HepG2 (cell line): ENCODE measurements around the gene NCF4. TPM values are rescaled to one million over a fixed set of nuclear protein-coding genes. Genes with fewer than 3 reads are reported as not detected.

Experiments used
- ATAC-seq: fragments of 200-7000 bp; cut with Tn5 transposase; 3 replicates; pipeline ENCODE4 v1.9.1; 2020; ENCODE audit warnings: mild to moderate bottlenecking, moderate library complexity
- BruUV-seq: library from RNA; stranded (reverse); fragments of 400-500 nt; replicated peaks from 2 replicates; lab custom pipeline; 2021; lab: Mats Ljungman, UMichigan
- CTCF ChIA-PET: fragments of 300-600 bp; formaldehyde crosslinking; extraction: SDS; loops from one replicate; lab custom pipeline; 2021; ENCODE audit warnings: low total read pairs, inconsistent platforms, low intra/inter-chr PET ratio; lab: Yijun Ruan, JAX
- POLR2A ChIA-PET: fragments of 350-600 bp; sonication (Branson Sonifier 250); formaldehyde crosslinking; loops from one replicate; lab custom pipeline; 2020; ENCODE audit warnings: antibody characterized with exemption, inconsistent platforms; lab: Yijun Ruan, JAX
- DNase-seq: peaks from one replicate; pipeline ENCODE4 v3.0.0-alpha.2; 2015; ENCODE audit warnings: low spot score
- FAIRE-seq: peaks from 3 replicates; lab custom pipeline; 2011; peaks lifted over from hg19 to GRCh38; lab: Jason Lieb, UNC
- H2AFZ ChIP-seq: one replicate; pipeline ENCODE4 v1.6.1; 2011; ENCODE audit warnings: low read length, inconsistent platforms
- H3K27ac ChIP-seq: fragments of 300-600 bp; 3 replicates; pipeline ENCODE4 v1.8.0; 2011; ENCODE audit warnings: mixed run types, mild to moderate bottlenecking, mixed read lengths, low read length, inconsistent platforms; ENCODE audit not compliant: insufficient read depth; ENCODE audit errors: extremely low read length
- H3K27me3 ChIP-seq, 2 experiments: fragments of 200-600 bp in 1 of 2; 2 replicates in 1 of 2; 3 replicates in 1 of 2; pipeline versions ENCODE4 v1.6.0 to v1.8.0; 2011; ENCODE audit warnings: low read length in 2 of 2, mild to moderate bottlenecking in 2 of 2, moderate library complexity in 2 of 2, inconsistent platforms in 1 of 2; ENCODE audit not compliant: insufficient read depth in 2 of 2, control insufficient read depth in 1 of 2
- H3K36me3 ChIP-seq, 2 experiments: fragments of 200-600 bp in 1 of 2; replicated peaks in 1 of 2; 2 replicates in 1 of 2; 3 replicates in 1 of 2; pipeline versions ENCODE4 v1.5.1 to v1.8.0; 2011; ENCODE audit warnings: low read length in 2 of 2, inconsistent platforms in 1 of 2; ENCODE audit not compliant: insufficient read depth in 2 of 2, control insufficient read depth in 1 of 2
- H3K4me1 ChIP-seq: 2 replicates; pipeline ENCODE4 v1.5.1; 2012; ENCODE audit warnings: low read length, inconsistent platforms; ENCODE audit not compliant: insufficient read depth
- H3K4me2 ChIP-seq: 2 replicates; pipeline ENCODE4 v1.6.0; 2011; ENCODE audit warnings: low read depth, low read length, inconsistent platforms
- H3K4me3 ChIP-seq, 3 experiments: fragments of 200-600 bp in 1 of 3; sonication (generic), shearing (Covaris generic) in 1 of 3; replicated peaks in 1 of 3; 2 replicates each; pipeline ENCODE4 v1.5.1; 2011 to 2016; ENCODE audit warnings: low read length in 3 of 3, inconsistent platforms in 2 of 3, low read depth in 2 of 3, mild to moderate bottlenecking in 2 of 3, control low read depth in 1 of 3, mixed read lengths in 1 of 3; ENCODE audit not compliant: insufficient read depth in 1 of 3
- H3K79me2 ChIP-seq: one replicate; pipeline ENCODE4 v1.6.1; 2011; ENCODE audit warnings: low read length, inconsistent platforms; ENCODE audit not compliant: insufficient read depth
- H3K9ac ChIP-seq: 2 replicates; pipeline ENCODE4 v1.6.0; 2011; ENCODE audit warnings: mild to moderate bottlenecking, low read depth, low read length, inconsistent platforms; ENCODE audit not compliant: insufficient read depth
- H3K9me3 ChIP-seq: 2 replicates; pipeline ENCODE4 v1.5.1; 2012; ENCODE audit warnings: mild to moderate bottlenecking, low read length
- H4K20me1 ChIP-seq: 2 replicates; pipeline ENCODE4 v1.6.0; 2011; ENCODE audit warnings: inconsistent platforms, mild to moderate bottlenecking, low read length, moderate library complexity; ENCODE audit not compliant: insufficient read depth
- ELK4 ChIP-seq: sonication (generic); formaldehyde crosslinking; IDR thresholded peaks from 2 replicates; pipeline ENCODE4 v1.9.0; 2021; ENCODE audit warnings: missing genetic modification reagents, borderline replicate concordance
- GABPB1 ChIP-seq: IDR thresholded peaks from 2 replicates; pipeline ENCODE4 v1.6.1; 2016; ENCODE audit warnings: mild to moderate bottlenecking, missing genetic modification reagents, moderate library complexity, missing compliant biosample characterization
- HDAC2 ChIP-seq: sonication (generic); formaldehyde crosslinking; IDR thresholded peaks from 2 replicates; pipeline ENCODE4 v1.4.0; 2020; ENCODE audit warnings: missing genetic modification reagents
- MAZ ChIP-seq, 2 experiments: sonication (generic) in 1 of 2; formaldehyde crosslinking in 1 of 2; IDR thresholded peaks; 2 replicates each; pipeline versions ENCODE4 v1.5.0 to v1.6.1; 2012 to 2020; ENCODE audit warnings: low read depth in 2 of 2, mild to moderate bottlenecking in 2 of 2, borderline replicate concordance in 1 of 2, improper control_type of control experiment in 1 of 2, low read length in 1 of 2, missing genetic modification reagents in 1 of 2, moderate library complexity in 1 of 2
- MEIS2 ChIP-seq: sonication (generic); formaldehyde crosslinking; IDR thresholded peaks from 2 replicates; pipeline ENCODE4 v1.9.0; 2021; ENCODE audit warnings: mild to moderate bottlenecking, missing genetic modification reagents
- RBAK ChIP-seq: sonication (generic); formaldehyde crosslinking; IDR thresholded peaks from 2 replicates; pipeline ENCODE4 v1.5.1; 2020; ENCODE audit warnings: mild to moderate bottlenecking, missing genetic modification reagents
- SP5 ChIP-seq: IDR thresholded peaks from 2 replicates; pipeline ENCODE4 v1.6.1; 2016; ENCODE audit warnings: low read depth, borderline replicate concordance
- TFDP2 ChIP-seq: sonication (generic); formaldehyde crosslinking; IDR thresholded peaks from 2 replicates; pipeline ENCODE4 v1.4.0; 2020; ENCODE audit warnings: missing genetic modification reagents
- ZFP36L2 ChIP-seq: sonication (generic); formaldehyde crosslinking; IDR thresholded peaks from 2 replicates; pipeline ENCODE4 v1.4.0; 2020; ENCODE audit warnings: missing genetic modification reagents
- ZNF230 ChIP-seq: sonication (generic); formaldehyde crosslinking; IDR thresholded peaks from 2 replicates; pipeline ENCODE4 v1.4.0; 2020; ENCODE audit warnings: mild to moderate bottlenecking, missing genetic modification reagents
- ZNF232 ChIP-seq: sonication (generic); formaldehyde crosslinking; IDR thresholded peaks from 2 replicates; pipeline ENCODE4 v1.4.0; 2020; ENCODE audit warnings: missing genetic modification reagents, borderline replicate concordance
- ZNF251 ChIP-seq: sonication (generic); formaldehyde crosslinking; IDR thresholded peaks from 2 replicates; pipeline ENCODE4 v1.9.0; 2021; ENCODE audit warnings: mild to moderate bottlenecking, missing genetic modification reagents
- ZNF317 ChIP-seq: sonication (generic); formaldehyde crosslinking; IDR thresholded peaks from 2 replicates; pipeline ENCODE4 v1.5.0; 2020; ENCODE audit warnings: mild to moderate bottlenecking, missing genetic modification reagents
- ZNF720 ChIP-seq: sonication (generic); formaldehyde crosslinking; IDR thresholded peaks from 2 replicates; pipeline ENCODE4 v1.4.0; 2020; ENCODE audit warnings: missing genetic modification reagents
- ZNF773 ChIP-seq: sonication (generic); formaldehyde crosslinking; IDR thresholded peaks from 2 replicates; pipeline ENCODE4 v1.4.0; 2020; ENCODE audit warnings: missing genetic modification reagents, borderline replicate concordance
- WGBS: methylation state at CpG from one replicate; pipeline ENCODE4 v1.1.6; 2017; ENCODE audit warnings: low lambda C conversion rate; 5-methylcytosine and 5-hydroxymethylcytosine counted together
- in situ Hi-C: cut with HindIII; loops from 2 replicates; pipeline ENCODE4 v1.10.0; 2017; ENCODE audit warnings: low pct_unique_long_range_greater_than_20kb; ENCODE audit not compliant: extremely low pct_ligation_motif_present
- intact Hi-C: fragments of 100-400 bp; cut with micrococcal nuclease; formaldehyde crosslinking; loops from one replicate; pipeline ENCODE4 v1.10.0; 2022; ENCODE audit not compliant: unreplicated experiment
- polyA plus RNA-seq, 8 experiments: library from polyadenylated mRNA; depleted of rRNA in 3 of 8; stranded (reverse) in 7 of 8; unstranded in 1 of 8; fragments of >200 nt; fragmentation: Illumina TruSeq in 4 of 8; extraction: Trizol in 4 of 8; gene quantifications; 2 replicates each; pipeline versions ENCODE4 v1.2.1 to v1.2.3, GENCODE V29; 2011 to 2016; ENCODE audit warnings: low read depth in 4 of 8, missing spikeins in 1 of 8, mixed read lengths in 1 of 8; ENCODE audit not compliant: insufficient read depth in 1 of 8
- total RNA-seq, 5 experiments: library from RNA; depleted of rRNA; stranded (reverse); fragments of >200 nt; fragmentation: Illumina TruSeq; extraction: Trizol; gene quantifications; 2 replicates each; pipeline ENCODE4 v1.2.3, GENCODE V29; 2016; ENCODE audit warnings: low read depth in 1 of 5

NCF4 gene
- total and polyA plus RNA-seq, 2 of the 13 experiments (the other 11 are each of a cell fraction or from before 2014, with no cell fraction given): not detected

DNA sequence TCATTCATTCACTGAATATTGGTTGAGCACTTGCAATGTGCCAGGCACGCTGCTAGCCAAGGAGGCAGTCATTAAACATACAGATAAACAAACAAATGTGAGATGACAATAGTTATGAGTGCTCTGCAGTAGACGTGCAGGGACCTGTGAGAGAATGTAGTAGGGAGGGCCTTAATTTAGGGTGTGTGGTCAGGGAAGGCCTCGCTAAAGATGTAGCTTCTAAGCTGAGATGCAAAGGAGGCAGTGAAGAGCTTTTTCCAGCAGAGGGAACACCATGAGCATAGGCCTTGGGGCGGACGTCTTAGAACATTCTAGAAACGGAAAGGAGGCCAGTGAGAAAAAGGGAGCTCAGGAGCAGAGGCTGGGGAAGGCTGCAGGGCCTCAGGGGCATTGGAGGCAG is 789 bp upstream of the NCF4 start:
- no peaks in the 10 kb centered on the region for H4K20me1 ChIP-seq
- no peaks in the 10 kb centered on the region for H3K36me3 ChIP-seq
- no peak overlapping the region for H2AFZ ChIP-seq
- TF ChIP-seq RBAK (CRISPR knock-in tag) (no peak), ZFP36L2 (CRISPR knock-in tag) (no peak), MAZ (IDR thresholded peaks at IDR 0.05; ENCODE audit: borderline replicate concordance, low read depth, low read length) (no peak), MAZ (CRISPR knock-in tag; IDR thresholded peaks at IDR 0.05; ENCODE audit: low read depth) (no peak), ZNF720 (no peak), ZNF232 (CRISPR knock-in tag) (no peak), ZNF230 (CRISPR knock-in tag) (no peak), HDAC2 (CRISPR knock-in tag) (no peak)
- TF ChIP-seq, all 625 proteins: peak for 0
- ChIA-PET POLR2A (no interaction called here), CTCF (no interaction called here)
- H3K9me3 ChIP-seq: no peaks in the 10 kb centered on the region
- ATAC-seq (no peak), DNase-seq (no peak), FAIRE-seq (no peak)
- peaks cover 9% of the 10 kb centered on the region; the same call in 1 of the 2 replicates for H3K4me1 ChIP-seq
- BruUV-seq: no TSS peak
- no peak overlapping the region for H3K9ac ChIP-seq
- 17% methylated on average over 6 of the region's 6 CpGs for WGBS
- H3K4me2 ChIP-seq: no peak overlapping the region
- no peak overlapping the region for H3K27ac ChIP-seq
- H3K27me3 ChIP-seq: peaks cover 1 to 22% of the 10 kb centered on the region in 2 experiments; a peak in 3 of 5 replicates
- in situ Hi-C loops: no loop called here
- H3K79me2 ChIP-seq: no peaks in the 10 kb centered on the region
- no peak overlapping the region for H3K4me3 ChIP-seq
- intact Hi-C loops: no loop called here

GRCh38 chr22:36860438-36860820 is 377 bp upstream of the NCF4 start:
- no peak overlapping the region for H3K27ac ChIP-seq
- CTCF ChIA-PET: no interaction called here
- peaks cover 1 to 26% of the 10 kb centered on the region in 2 experiments; a peak in 3 of 5 replicates for H3K27me3 ChIP-seq
- 39% methylated on average over 2 of the region's 2 CpGs for WGBS
- no peaks in the 10 kb centered on the region for H3K9me3 ChIP-seq
- BruUV-seq: no TSS peak
- no peaks in the 10 kb centered on the region for H4K20me1 ChIP-seq
- no peak for TF ChIP-seq ZNF251 (CRISPR knock-in tag)
- TF ChIP-seq GABPB1 (CRISPR knock-in tag): no peak
- TF ChIP-seq MEIS2 (CRISPR knock-in tag): no peak
- TF ChIP-seq ELK4 (CRISPR knock-in tag): no peak
- TF ChIP-seq TFDP2 (CRISPR knock-in tag): no peak
- TF ChIP-seq ZNF317 (CRISPR knock-in tag): no peak
- TF ChIP-seq SP5 (CRISPR knock-in tag): no peak
- TF ChIP-seq ZNF773 (CRISPR knock-in tag): no peak
- no peak overlapping the region for H3K9ac ChIP-seq
- intact Hi-C loops (no loop called here), in situ Hi-C loops (no loop called here)
- no peak overlapping the region for H3K4me3 ChIP-seq
- no peak overlapping the region for H2AFZ ChIP-seq
- no peaks in the 10 kb centered on the region for H3K79me2 ChIP-seq
- no peak overlapping the region for H3K4me2 ChIP-seq
- no peak for FAIRE-seq
- no peak for DNase-seq
- no peaks in the 10 kb centered on the region for H3K36me3 ChIP-seq
- POLR2A ChIA-PET: no interaction called here
- ATAC-seq: no peak
- H3K4me1 ChIP-seq: peaks cover 9% of the 10 kb centered on the region; the same call in 1 of the 2 replicates
